Measurements from ENCODE around the gene ST7. TPM values are rescaled to one million over a fixed set of nuclear protein-coding genes. Genes with fewer than 3 reads are reported as not detected.

ST7 gene
- total RNA-seq, 4 donors from 2014 or later: 13.5 to 24.9 (median 18.6) TPM

DNA sequence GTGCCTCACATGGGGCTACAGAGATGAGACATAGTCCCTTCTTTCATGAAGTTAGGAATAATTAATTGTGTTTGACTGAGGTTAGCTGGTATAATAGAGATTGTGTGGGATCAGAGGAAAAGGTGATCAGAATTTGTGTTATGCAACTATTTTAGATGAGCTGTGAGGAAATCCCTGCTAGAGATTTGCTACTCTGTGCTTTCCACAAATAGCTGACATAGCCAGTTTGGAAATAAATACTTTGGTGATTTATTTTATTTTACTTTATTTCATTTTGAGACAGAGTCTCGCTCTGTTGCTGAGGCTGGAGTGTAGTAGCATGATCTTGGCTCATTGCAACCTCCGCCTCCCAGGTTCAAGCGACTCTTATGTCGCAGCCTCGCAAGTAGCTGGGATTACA lies 32.3 kb downstream of the ST7 start:
- no peaks in the 10 kb centered on the region for H3K9me3 ChIP-seq
- no peak for DNase-seq (ENCODE audit: low spot score in 2 of 2)
- H3K36me3 ChIP-seq: no peaks in the 10 kb centered on the region
- no peak for TF ChIP-seq EP300 (IDR thresholded peaks at IDR 0.05)
- TF ChIP-seq POLR2A (IDR thresholded peaks at IDR 0.05): no peak
- TF ChIP-seq, protein P1, sequence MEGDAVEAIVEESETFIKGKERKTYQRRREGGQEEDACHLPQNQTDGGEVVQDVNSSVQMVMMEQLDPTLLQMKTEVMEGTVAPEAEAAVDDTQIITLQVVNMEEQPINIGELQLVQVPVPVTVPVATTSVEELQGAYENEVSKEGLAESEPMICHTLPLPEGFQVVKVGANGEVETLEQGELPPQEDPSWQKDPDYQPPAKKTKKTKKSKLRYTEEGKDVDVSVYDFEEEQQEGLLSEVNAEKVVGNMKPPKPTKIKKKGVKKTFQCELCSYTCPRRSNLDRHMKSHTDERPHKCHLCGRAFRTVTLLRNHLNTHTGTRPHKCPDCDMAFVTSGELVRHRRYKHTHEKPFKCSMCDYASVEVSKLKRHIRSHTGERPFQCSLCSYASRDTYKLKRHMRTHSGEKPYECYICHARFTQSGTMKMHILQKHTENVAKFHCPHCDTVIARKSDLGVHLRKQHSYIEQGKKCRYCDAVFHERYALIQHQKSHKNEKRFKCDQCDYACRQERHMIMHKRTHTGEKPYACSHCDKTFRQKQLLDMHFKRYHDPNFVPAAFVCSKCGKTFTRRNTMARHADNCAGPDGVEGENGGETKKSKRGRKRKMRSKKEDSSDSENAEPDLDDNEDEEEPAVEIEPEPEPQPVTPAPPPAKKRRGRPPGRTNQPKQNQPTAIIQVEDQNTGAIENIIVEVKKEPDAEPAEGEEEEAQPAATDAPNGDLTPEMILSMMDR (IDR thresholded peaks at IDR 0.05): no peak
- no peaks in the 10 kb centered on the region for H3K4me1 ChIP-seq
- H3K27ac ChIP-seq: no peak overlapping the region
- no peaks in the 10 kb centered on the region for H3K27me3 ChIP-seq
- WGBS, 2 donors: 97 to 98% methylated on average over 5 of the region's 5 CpGs
- H3K4me3 ChIP-seq: no peak overlapping the region

DNA sequence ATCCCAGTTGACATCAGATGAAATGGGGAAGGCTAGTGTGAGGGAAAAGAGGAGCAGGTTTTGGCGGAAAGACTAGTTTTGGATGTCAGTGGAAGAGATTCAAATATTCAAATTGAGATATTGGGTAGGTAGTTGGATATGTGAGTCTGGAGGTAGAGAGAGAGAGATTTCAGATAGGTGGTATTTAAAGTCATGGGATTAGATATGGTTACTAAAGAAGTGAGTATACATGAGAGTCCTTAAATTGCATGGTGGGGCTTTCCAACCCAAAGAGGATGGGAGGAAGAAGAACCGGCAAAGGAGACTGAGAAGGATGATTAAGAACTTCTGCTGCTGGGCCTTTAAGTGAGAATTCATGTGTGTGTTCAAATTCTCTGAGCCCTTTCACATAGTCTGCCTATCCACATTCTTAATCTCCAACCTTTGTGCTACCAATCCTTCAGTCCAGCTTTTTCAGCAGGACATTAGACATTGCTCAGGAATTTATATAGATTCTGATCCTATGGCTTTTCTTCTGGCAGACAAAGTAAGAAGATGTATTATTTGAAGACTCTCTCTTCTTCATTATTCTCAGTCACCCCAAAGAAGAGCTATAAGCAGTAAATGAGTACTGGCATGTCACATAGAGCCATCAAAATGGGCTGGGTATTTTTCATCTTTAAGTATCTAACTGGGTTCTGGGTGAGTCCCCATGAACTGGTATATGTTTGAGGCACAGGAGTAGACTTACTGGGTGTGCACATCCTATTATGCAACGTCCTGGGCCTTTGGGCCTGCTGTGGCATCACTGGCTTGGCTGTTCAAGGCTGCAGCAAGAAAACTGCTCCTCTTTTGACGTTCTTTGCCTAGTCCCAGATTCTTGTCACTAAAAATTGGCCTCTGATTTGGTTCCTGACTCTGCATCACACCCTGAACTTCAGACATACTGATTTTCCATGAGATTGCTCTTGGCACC lies 33.6 kb downstream of the ST7 start:
- no peak for DNase-seq (ENCODE audit: low spot score in 2 of 2)
- TF ChIP-seq EP300 (IDR thresholded peaks at IDR 0.05) (no peak), POLR2A (IDR thresholded peaks at IDR 0.05) (no peak)
- H3K36me3 ChIP-seq: no peaks in the 10 kb centered on the region
- H3K4me3 ChIP-seq: no peak overlapping the region
- H3K27me3 ChIP-seq: no peaks in the 10 kb centered on the region
- no peaks in the 10 kb centered on the region for H3K9me3 ChIP-seq
- WGBS, 2 donors: 69 to 82% methylated on average over 4 of the region's 4 CpGs
- no peaks in the 10 kb centered on the region for H3K4me1 ChIP-seq
- H3K27ac ChIP-seq: no peak overlapping the region

DNA sequence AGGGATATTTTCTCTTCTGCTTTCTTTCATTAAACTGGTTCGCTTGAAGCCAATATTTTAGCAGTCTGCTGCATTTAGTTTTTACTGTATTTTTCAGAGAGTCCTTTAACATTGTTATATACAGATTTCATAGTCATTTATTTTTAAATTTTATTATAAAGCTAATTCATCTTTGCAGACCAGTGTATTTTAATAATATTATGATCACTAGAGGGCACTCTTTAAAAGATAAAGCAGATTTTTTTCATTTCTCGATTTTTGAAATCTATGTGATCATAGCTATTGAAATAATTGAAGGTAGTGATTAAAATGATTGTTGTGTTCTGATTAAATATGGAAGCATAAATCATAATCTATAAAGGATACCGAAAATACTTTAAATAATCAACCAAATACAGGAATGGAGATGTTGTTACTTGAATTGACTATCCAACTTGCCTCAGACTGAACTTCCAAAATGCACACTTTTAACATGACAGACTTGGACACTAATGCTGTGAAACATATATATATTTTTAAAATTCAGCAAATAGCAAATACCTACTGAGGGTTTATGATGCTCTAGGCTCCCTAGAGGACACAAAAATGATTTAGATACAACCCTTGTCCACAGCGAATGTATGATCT lies 35.2 kb downstream of the ST7 start:
- no peak for TF ChIP-seq POLR2A (IDR thresholded peaks at IDR 0.05)
- TF ChIP-seq, protein P1 (IDR thresholded peaks at IDR 0.05): peak in 4 of 5 experiments; percentile 18 to 39 (median 28)
- Histone ChIP-seq H3K27ac (no peak overlapping the region), H3K4me3 (no peak overlapping the region), H3K4me1 (no peaks in the 10 kb centered on the region), H3K27me3 (no peaks in the 10 kb centered on the region), H3K36me3 (no peaks in the 10 kb centered on the region), H3K9me3 (no peaks in the 10 kb centered on the region)
- no peak for DNase-seq (ENCODE audit: low spot score in 2 of 2)
- 60 to 61% methylated on average over 4 of the region's 4 CpGs for WGBS, 2 donors

DNA sequence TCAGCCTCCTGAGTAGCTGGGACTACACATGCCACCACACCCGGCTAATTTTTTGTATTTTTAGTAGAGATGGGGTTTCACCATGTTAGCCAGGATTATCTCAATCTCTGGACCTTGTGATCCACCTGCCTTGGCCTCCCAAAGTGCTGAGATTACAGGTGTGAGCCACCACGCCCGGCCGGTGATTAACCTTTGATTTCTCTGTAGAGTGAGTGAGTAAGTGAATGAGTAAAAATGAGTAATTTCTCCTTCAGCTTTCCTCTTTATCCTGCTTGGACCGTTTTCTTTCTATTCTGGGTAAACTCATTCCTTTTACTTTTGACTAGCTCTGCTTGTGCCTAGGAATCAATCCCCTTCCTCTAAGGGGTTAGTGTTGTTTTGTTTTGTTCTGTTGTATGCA lies 36.8 kb downstream of the ST7 start:
- TF ChIP-seq POLR2A (IDR thresholded peaks at IDR 0.05) (no peak), EP300 (IDR thresholded peaks at IDR 0.05) (no peak)
- TF ChIP-seq, protein P1 (IDR thresholded peaks at IDR 0.05): no peak
- Histone ChIP-seq H3K9me3 (no peaks in the 10 kb centered on the region), H3K27ac (no peak overlapping the region), H3K36me3 (no peaks in the 10 kb centered on the region), H3K4me1 (no peaks in the 10 kb centered on the region), H3K27me3 (no peaks in the 10 kb centered on the region), H3K4me3 (no peak overlapping the region)
- no peak for DNase-seq (ENCODE audit: low spot score in 2 of 2)
- 89 to 91% methylated on average over 5 of the region's 5 CpGs for whole genome bisulfite sequencing, 2 donors

DNA sequence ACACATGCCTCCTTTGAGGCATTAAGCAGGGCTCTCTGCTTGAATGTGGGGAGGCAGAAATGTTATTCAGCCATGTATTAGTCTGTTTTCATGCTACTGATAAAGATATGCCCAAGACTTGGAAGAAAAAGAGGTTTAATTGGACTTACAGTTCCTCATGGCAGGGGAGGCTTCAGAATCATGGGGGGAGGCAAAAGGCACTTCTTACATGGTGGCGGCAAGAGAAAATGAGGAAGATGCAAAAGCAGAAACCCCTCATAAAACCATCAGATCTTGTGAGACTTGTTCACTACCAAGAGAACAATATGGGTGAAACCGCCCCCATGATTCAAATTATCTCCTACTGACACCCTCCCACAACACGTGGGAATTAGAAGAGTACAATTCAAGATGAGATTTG lies 37.9 kb downstream of the ST7 start:
- H3K36me3 ChIP-seq: no peaks in the 10 kb centered on the region
- no peak for TF ChIP-seq EP300 (IDR thresholded peaks at IDR 0.05)
- TF ChIP-seq, protein P1 (IDR thresholded peaks at IDR 0.05): no peak
- TF ChIP-seq POLR2A (IDR thresholded peaks at IDR 0.05): no peak
- no peak for DNase-seq (ENCODE audit: low spot score in 2 of 2)
- no peak overlapping the region for H3K4me3 ChIP-seq
- no peak overlapping the region for H3K27ac ChIP-seq
- H3K9me3 ChIP-seq: no peaks in the 10 kb centered on the region
- H3K27me3 ChIP-seq: no peaks in the 10 kb centered on the region
- 71 to 96% methylated on average over 3 of the region's 3 CpGs for WGBS, 2 donors
- no peaks in the 10 kb centered on the region for H3K4me1 ChIP-seq

All from tibial nerve (tissue), 4 donors.